DOHH2 (cell line): ENCODE measurements around the gene SLC25A5.

Experiments
- H3F3A ChIP-seq: fragments of 200-600 bp; sonication (generic), shearing (Covaris generic); 2 replicates; pipeline ENCODE4 v1.6.0; 2016; ENCODE audit warnings: antibody characterized with exemption, mild to moderate bottlenecking; ENCODE audit not compliant: control insufficient read depth, insufficient read depth
- H3K27ac ChIP-seq: fragments of 200-600 bp; sonication (generic); 2 replicates; pipeline ENCODE4 v1.5.1; 2014; ENCODE audit warnings: low read depth, mild to moderate bottlenecking, low read length, moderate library complexity
- H3K27me3 ChIP-seq: fragments of 200-600 bp; sonication (generic); 2 replicates; pipeline ENCODE4 v1.6.1; 2014; ENCODE audit warnings: mild to moderate bottlenecking, low read length, mixed read lengths; ENCODE audit not compliant: control insufficient read depth
- H3K36me3 ChIP-seq: fragments of 200-600 bp; sonication (generic); 2 replicates; pipeline ENCODE4 v1.6.1; 2014; ENCODE audit warnings: mild to moderate bottlenecking, low read length, moderate library complexity, mixed read lengths; ENCODE audit not compliant: control insufficient read depth
- H3K4me1 ChIP-seq: fragments of 200-600 bp; sonication (generic); 2 replicates; pipeline ENCODE4 v1.6.1; 2014; ENCODE audit warnings: mild to moderate bottlenecking, low read length, mixed read lengths; ENCODE audit not compliant: control insufficient read depth
- H3K4me2 ChIP-seq: fragments of 200-600 bp; sonication (generic); 2 replicates; pipeline ENCODE4 v1.6.0; 2014; ENCODE audit warnings: mild to moderate bottlenecking, low read length, moderate library complexity
- H3K4me3 ChIP-seq: fragments of 200-600 bp; sonication (generic); 2 replicates; pipeline ENCODE4 v1.5.1; 2014; ENCODE audit warnings: mild to moderate bottlenecking, low read length, mixed read lengths
- H3K79me2 ChIP-seq: fragments of 200-600 bp; sonication (generic); 2 replicates; pipeline ENCODE4 v1.6.1; 2014; ENCODE audit warnings: mild to moderate bottlenecking, low read length, mixed read lengths; ENCODE audit not compliant: control insufficient read depth
- H3K9me2 ChIP-seq: fragments of 200-600 bp; sonication (generic); replicated peaks from 2 replicates; pipeline ENCODE4 v1.6.1; 2014; ENCODE audit warnings: mild to moderate bottlenecking, low read length, mixed read lengths; ENCODE audit not compliant: control insufficient read depth
- H3K9me3 ChIP-seq: fragments of 200-600 bp; sonication (generic); 2 replicates; pipeline ENCODE4 v1.6.1; 2014; ENCODE audit warnings: antibody characterized with exemption, low read length, mixed read lengths; ENCODE audit not compliant: control insufficient read depth, insufficient read depth
- H4K20me1 ChIP-seq: fragments of 200-600 bp; sonication (generic); 2 replicates; pipeline ENCODE4 v1.6.0; 2014; ENCODE audit warnings: low read depth, mild to moderate bottlenecking, antibody characterized with exemption, low read length, moderate library complexity; ENCODE audit not compliant: control insufficient read depth, insufficient read depth
- EZH2phosphoT487 ChIP-seq: fragments of 200-600 bp; sonication (generic); IDR thresholded peaks from 2 replicates; pipeline ENCODE4 v1.6.1; 2017; ENCODE audit warnings: borderline replicate concordance, mild to moderate bottlenecking, antibody characterized with exemption, low read length, moderate library complexity, mixed read lengths
- TF ChIP-seq, protein P1 (sequence below): fragments of 200-600 bp; sonication (generic); IDR thresholded peaks from one replicate; pipeline ENCODE4 v1.5.1; 2014; ENCODE audit warnings: antibody characterized with exemption, mild to moderate bottlenecking, low read depth, low read length; ENCODE audit not compliant: poor library complexity, severe bottlenecking

Gene SLC25A5

GRCh38 chrX:119465555-119465954 lies 2.7 kb upstream of the SLC25A5 start:
- Histone ChIP-seq H3K4me1 (peaks cover 13% of the 10 kb centered on the region), H3K9me2 (no peaks in the 10 kb centered on the region), H3K36me3 (peaks cover 15% of the 10 kb centered on the region), H3K27ac (no peak overlapping the region), H3K79me2 (peaks cover 17% of the 10 kb centered on the region), H4K20me1 (peaks cover 11% of the 10 kb centered on the region), H3K4me2 (no peak overlapping the region), H3K9me3 (no peaks in the 10 kb centered on the region), H3F3A (peaks cover 11% of the 10 kb centered on the region), H3K27me3 (no peaks in the 10 kb centered on the region), H3K4me3 (no peak overlapping the region)
- TF ChIP-seq EZH2phosphoT487, result no peak
- TF ChIP-seq, protein P1, sequence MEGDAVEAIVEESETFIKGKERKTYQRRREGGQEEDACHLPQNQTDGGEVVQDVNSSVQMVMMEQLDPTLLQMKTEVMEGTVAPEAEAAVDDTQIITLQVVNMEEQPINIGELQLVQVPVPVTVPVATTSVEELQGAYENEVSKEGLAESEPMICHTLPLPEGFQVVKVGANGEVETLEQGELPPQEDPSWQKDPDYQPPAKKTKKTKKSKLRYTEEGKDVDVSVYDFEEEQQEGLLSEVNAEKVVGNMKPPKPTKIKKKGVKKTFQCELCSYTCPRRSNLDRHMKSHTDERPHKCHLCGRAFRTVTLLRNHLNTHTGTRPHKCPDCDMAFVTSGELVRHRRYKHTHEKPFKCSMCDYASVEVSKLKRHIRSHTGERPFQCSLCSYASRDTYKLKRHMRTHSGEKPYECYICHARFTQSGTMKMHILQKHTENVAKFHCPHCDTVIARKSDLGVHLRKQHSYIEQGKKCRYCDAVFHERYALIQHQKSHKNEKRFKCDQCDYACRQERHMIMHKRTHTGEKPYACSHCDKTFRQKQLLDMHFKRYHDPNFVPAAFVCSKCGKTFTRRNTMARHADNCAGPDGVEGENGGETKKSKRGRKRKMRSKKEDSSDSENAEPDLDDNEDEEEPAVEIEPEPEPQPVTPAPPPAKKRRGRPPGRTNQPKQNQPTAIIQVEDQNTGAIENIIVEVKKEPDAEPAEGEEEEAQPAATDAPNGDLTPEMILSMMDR, result no peak

DNA sequence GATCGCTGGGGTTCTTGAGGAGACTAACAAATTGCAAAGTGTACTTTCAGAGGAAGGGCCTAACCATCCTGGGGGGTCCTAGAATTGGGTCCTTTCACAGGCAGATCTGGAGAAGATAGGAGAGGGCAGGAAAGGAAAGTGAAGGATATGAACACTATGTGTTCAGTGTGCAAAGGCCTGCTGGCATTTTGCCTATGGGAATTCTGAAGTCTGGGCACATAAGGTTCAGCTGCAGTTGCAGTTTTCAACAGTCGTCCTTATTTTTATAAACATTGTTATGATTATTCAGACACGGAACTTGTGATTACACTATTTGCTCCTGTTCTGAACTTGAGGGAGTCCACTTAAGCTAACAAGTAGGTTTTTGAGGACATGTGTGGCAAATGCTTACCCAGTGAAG lies 1.3 kb upstream of the SLC25A5 start:
- Histone ChIP-seq H4K20me1 (peaks cover 11% of the 10 kb centered on the region), H3F3A (peaks cover 17% of the 10 kb centered on the region), H3K4me1 (peaks cover 13% of the 10 kb centered on the region), H3K9me3 (no peaks in the 10 kb centered on the region), H3K4me2 (no peak overlapping the region), H3K27me3 (no peaks in the 10 kb centered on the region), H3K9me2 (no peaks in the 10 kb centered on the region), H3K79me2 (peaks cover 17% of the 10 kb centered on the region), H3K36me3 (peaks cover 23% of the 10 kb centered on the region), H3K27ac (no peak overlapping the region), H3K4me3 (no peak overlapping the region)
- TF ChIP-seq, protein P1, result no peak
- TF ChIP-seq EZH2phosphoT487, result no peak

DNA sequence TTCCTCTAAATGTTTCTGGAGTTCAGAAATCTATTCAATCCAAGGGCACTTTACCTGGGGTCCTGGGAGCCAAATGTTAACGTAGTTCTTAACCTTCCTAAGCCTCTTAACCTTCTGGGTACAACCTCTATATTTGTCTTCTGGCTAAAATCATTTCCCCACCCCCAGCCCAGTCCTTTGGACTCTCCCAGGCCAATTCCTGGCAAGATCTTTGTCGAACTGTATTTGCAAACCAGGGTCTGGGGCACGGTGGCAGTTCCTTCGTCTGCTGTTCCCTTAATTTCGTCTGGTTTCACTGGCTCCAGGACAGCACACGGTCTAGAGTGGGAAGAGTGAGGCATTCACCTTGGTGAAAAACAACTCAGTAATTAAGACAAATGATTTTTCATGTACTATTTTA lies 811 bp upstream of the SLC25A5 start:
- Histone ChIP-seq H3K9me2 (no peaks in the 10 kb centered on the region), H3K36me3 (peaks cover 23% of the 10 kb centered on the region), H3K4me2 (peak overlapping the region; percentile 84), H4K20me1 (peaks cover 11% of the 10 kb centered on the region), H3K79me2 (peaks cover 17% of the 10 kb centered on the region), H3K27ac (no peak overlapping the region), H3F3A (peaks cover 17% of the 10 kb centered on the region), H3K4me1 (peaks cover 13% of the 10 kb centered on the region), H3K27me3 (no peaks in the 10 kb centered on the region), H3K9me3 (no peaks in the 10 kb centered on the region), H3K4me3 (peak overlapping the region; percentile 94)
- TF ChIP-seq, protein P1, result no peak
- TF ChIP-seq EZH2phosphoT487, result no peak
